ENCODE data around the gene MPDZ.

- TF ChIP-seq CTCF (IDR thresholded peaks at IDR 0.05; ENCODE audit: insufficient read depth, low read depth, low read length) (no peak), EZH2 (IDR thresholded peaks at IDR 0.05; ENCODE audit: insufficient read depth, low read length) (no peak)
Observed at GRCh38 chr9:13264788-13265187, 14.7 kb downstream of the MPDZ start.

Data from astrocyte (in vitro differentiated cells and primary cell).